Fibroblast of skin of abdomen (primary cell): ENCODE data around the gene CCDC171. TPM values are rescaled to one million over a fixed set of nuclear protein-coding genes. Genes with fewer than 3 reads are reported as not detected.
"Not testable (repeated sequence)": the region's sequence is repeated elsewhere in the genome, so short reads cannot be mapped to it uniquely, and the experiment has no call there.

Experiments used
- DNase-seq: peaks from one replicate; pipeline ENCODE4 v3.0.0-alpha.2; 2013
- polyA plus RNA-seq, 2 experiments: library from polyadenylated mRNA; unstranded; fragments of 120-200 nt; gene quantifications; one replicate each; pipeline ENCODE4 v1.2.1, GENCODE V29; 2013; ENCODE audit not compliant: insufficient read length in 2 of 2

Gene CCDC171
- polyA plus RNA-seq (2013, experiment 1 of 2; ENCODE audit: insufficient read length): 1.5 TPM
- 1.2 TPM for polyA plus RNA-seq (2013, experiment 2 of 2; ENCODE audit: insufficient read length)

DNA sequence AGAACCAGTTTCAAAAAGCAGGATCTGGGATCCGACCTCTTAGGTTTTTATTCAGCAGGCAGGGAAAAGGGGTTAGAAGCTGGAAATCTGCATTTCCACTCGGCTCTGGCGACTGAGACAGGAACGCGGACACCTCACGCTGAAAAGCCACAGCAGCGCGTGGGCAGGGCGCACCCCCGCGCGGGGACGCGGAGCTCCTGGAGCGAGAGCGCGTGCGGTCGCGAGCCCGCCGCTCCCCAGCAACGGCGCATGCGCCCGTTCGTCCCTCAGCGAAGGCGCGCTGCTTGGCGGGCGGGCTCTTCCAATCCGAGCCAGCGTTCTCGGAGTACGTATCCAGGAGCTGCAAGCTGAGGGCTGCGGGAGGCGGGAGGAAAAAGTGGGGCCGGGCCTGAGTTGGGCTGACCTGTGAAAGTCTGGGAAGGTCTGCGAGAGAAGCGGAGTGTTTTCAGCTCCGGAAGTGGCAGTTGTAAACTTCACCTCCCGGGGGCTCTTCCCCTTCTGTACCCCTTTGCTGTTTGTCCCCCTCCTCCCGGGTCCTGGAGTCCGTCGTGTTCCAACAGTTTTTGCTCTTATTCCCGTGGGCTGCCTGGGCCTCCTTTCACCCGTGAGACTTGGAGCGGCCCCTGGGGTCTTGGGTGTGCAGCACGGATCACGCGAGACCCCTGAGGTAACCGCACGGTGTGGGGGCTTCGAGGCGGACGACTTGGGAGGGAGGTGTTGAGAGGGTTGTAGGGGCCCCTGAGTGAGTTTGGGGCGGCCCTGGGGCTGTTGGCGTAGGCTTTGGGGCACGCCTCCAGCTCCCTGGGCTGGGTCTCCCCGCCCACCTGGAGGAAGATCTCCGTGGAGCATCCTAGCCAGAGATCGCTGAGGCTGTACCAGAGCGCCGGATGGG is at the start of gene CCDC171:
CCDC171 (plus strand) TSS at position 408 of the 892 bp plus-strand sequence. CDS start 11,046 bp downstream, outside the sequence.
- DNase-seq: peak; percentile 97

- DNase-seq: no peak
Measured at GRCh38 chr9:15505921-15506320, 46.9 kb upstream of the CCDC171 start.

- peak; percentile 26 for DNase-seq
Measured at GRCh38 chr9:15509931-15510788, 42.7 kb upstream of the CCDC171 start.

DNA sequence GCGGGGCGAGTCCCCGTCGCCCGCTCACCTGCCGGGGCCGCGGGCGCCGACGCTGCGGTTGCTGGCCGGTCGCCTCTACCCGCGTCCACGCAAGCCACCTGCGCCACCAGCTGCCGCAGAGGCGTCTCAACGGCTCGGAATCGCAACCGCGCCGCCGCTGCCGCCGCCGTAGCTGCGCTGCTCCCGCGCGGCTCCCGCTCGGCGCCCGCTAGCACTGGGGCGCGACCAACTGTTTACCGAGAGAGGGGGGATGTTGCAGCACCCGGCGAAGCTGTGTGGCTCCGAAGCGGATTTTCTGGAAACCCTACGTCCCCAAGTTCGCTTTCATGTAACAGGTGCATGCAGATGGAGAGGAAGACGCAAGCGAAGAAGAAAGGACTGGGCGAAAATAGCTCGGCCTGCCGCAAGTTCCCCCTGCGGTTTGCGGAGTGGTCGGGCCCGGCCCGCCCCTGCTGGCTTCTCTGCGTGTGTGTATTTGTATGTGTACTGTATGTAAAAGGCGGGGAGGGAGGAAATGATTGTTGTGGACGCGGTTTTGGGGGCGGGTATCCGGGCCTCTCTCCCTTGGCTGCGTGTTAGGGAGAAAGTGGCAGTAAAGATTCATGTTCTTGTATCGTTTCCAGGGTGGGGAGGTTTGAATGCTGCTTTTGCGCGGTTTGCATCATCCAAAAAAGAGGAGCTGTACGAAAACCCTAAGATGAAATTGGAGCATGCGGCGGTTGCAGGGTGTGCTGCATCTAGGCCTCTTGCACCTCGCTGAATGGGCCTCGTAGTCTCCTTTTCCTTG is 41.9 kb upstream of the CCDC171 start, which contains the start of gene PSIP1:
PSIP1 (minus strand) TSS at position 182 of the 787 bp plus-strand sequence. CDS start 782 bp downstream, outside the sequence.
- DNase-seq: peak; percentile 90

GRCh38 chr9:15512204-15512603 is 40.6 kb upstream of the CCDC171 start:
- no peak for DNase-seq

GRCh38 chr9:15512889-15513288 is 40.0 kb upstream of the CCDC171 start:
- DNase-seq: no peak

DNA sequence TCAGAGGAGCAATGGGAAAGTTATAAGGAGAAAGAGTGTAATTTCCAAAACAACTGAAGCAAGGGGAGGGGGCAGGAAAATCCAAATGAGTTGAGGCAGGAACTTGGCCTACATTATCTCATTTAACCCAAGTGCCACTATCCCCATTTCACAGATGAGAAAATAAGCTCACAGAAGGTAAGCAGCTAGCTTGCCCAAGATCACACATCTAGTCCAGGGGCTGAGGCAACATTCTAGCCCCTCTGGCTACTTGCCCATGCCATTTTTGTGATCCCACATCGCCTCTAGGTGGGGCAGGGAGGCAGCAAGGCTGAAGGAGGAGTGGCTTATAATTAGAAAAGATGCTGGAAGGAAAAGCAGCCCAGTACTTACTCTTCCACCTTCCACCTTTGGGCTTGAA is 39.5 kb upstream of the CCDC171 start:
- DNase-seq: peak; percentile 29

DNA sequence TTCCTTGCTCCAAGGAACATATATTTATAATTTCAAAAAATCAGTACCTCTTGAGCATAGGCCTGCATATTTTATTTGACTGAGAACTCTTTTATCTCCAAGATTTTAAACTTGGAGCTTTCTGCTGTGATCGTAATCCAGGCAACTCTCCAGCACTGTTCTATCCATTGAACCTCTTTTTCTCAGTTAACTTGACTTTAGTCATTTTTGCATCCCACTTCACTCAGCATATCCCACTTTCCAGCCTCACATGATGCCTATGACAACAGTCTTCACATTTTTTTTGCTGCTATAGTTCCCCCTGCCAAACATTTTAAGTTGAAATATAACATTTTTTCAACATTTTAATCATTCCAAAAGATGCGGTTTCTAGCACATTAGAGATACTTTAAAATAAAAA is 33.0 kb upstream of the CCDC171 start:
- DNase-seq: no peak

GRCh38 chr9:15521254-15521653 is 31.6 kb upstream of the CCDC171 start:
- DNase-seq: no peak

GRCh38 chr9:15522130-15522755 is 30.6 kb upstream of the CCDC171 start:
- DNase-seq: no peak

DNA sequence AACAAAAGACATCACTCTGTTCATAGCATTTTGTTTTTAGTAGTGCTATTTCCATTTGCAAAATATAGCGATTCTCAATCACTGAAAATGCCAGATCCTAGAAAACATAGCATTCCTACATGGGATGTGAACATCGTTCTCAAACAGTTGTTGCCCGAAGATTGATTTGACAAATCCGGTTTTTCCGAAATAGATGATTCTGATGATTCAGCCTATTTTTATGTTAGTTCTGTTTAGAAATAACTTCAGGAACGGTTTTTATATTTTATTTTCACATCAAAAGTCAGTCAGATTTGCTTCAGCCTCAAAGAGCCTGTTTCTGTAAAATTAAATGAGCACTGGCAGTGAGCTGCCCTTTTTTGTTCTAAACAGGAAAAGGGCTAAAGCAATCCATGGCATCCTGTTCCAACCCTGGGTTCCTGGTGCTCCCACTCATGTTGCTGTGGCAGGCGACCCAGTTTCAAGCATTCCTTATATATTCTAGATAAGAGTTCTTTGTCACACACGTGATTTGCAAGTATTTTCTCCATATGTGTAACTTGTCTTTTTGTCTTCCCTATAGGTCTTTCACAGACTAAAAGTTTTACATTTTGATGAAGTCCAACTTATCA is 27.9 kb upstream of the CCDC171 start:
- DNase-seq: no peak

- DNase-seq: no peak
Measured at GRCh38 chr9:15525958-15526357, 26.9 kb upstream of the CCDC171 start.

- not testable (repeated sequence) for DNase-seq
Measured at GRCh38 chr9:15527035-15527434, 25.8 kb upstream of the CCDC171 start.

GRCh38 chr9:15529566-15530324 is 23.1 kb upstream of the CCDC171 start:
- no peak for DNase-seq

DNA sequence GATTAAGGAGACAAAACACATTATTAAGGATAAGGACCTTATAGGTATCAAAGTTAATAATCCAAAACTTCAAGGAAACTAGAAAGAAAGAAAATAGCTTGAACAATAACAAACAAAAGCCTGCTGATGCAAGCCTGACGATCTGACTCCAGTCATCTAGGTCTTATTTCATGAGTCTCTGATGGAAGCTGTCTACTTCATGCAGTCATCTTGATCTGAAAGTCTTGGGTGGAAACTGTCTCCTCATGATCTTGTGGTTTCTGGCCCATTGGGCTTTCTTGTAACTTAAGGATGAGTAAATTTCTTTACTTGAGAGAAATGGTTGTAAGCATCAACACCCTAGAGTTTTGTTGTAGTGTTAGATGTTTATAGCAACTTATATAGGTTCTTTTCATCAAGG is 21.5 kb upstream of the CCDC171 start:
- DNase-seq: no peak

DNA sequence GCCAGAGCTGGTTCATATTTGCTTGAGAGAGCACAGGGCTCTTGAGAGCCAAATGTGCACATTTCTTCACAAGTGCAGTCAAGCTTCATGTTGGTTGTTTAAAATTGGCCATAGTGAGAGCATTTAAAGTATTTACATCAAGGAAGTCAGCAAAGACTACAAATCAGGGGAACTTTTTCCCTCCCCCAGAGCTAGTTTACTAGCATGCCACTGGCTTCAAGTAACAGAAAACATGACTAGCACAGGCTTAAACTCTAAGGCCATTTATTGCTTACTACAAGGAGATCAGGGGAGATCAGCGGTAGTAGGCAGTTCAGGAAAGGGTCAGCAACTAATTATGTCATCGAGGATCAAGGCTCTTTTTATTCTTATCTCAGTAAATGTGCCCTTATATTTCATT is 11.0 kb upstream of the CCDC171 start:
- DNase-seq: no peak

DNA sequence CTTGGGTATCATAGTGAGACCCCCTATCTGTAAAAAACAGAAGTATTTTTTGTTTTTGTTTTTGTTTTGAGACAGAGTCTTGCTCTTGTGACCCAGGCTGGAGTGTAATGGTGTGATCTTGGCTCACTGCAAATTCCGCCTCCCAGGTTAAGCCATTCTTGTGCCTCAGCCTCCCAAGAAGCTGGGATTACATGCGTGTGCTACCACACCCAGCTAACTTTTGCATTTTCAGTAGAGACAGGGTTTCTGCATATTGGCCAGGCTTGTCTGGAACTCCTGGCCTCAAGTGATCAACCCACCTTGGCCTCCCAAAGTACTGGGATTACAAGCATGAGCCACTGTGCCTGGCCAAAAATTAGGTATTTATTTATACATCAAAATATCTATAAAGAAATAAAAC is 10.2 kb upstream of the CCDC171 start:
- DNase-seq: no peak

GRCh38 chr9:15543047-15543813 is 9.6 kb upstream of the CCDC171 start:
- DNase-seq: peak; percentile 3

- DNase-seq: no peak
Measured at GRCh38 chr9:15549611-15550010, 3.2 kb upstream of the CCDC171 start.

GRCh38 chr9:15553528-15553898 is 670 bp downstream of the CCDC171 start:
- no peak for DNase-seq
